ENCODE measurements around the gene CDK7.

DNA sequence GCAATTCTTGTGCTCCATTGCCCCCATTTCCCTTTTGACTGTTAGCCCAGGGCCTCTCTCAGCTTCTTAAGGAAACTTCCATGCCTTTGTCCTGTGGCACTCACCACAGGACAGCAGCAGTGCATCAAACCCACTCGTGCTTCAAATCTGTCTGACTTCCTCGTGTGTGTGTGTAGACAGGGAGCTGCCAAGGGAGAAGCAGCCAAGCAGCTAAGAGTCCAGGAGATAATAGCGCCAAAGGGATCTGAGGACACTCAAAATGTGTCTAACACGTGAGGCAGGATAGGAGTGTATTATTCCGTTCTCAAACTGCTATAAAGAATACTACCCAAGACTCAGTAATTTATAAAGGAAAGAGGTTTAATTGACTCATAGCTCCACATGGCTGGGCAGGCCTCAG, 44.8 kb downstream of the CDK7 start:
- TF ChIP-seq POLR2AphosphoS5 (IDR thresholded peaks at IDR 0.05) = no peak
- no peak for TF ChIP-seq EP300 (IDR thresholded peaks at IDR 0.05)

All from sigmoid colon (tissue), 4 donors.